IMR-90 (cell line): ENCODE data around the gene PEX6. TPM values are rescaled to one million over a fixed set of nuclear protein-coding genes. Genes with fewer than 3 reads are reported as not detected.

Source experiments
- ATAC-seq: fragments of 200-7000 bp; cut with Tn5 transposase; 2 replicates; pipeline ENCODE4 v1.9.1; 2020; ENCODE audit warnings: low read depth, mild to moderate bottlenecking, moderate library complexity
- BruUV-seq: library from RNA; stranded (reverse); fragments of 400-500 nt; replicated peaks from 2 replicates; lab custom pipeline; 2021; lab: Mats Ljungman, UMichigan
- CTCF ChIA-PET: fragments of 300-600 bp; formaldehyde crosslinking; extraction: SDS; loops from one replicate; lab custom pipeline; 2021; ENCODE audit warnings: antibody characterized with exemption; lab: Yijun Ruan, JAX
- POLR2A ChIA-PET: fragments of 300-600 bp; sonication (Branson Sonifier 250); formaldehyde crosslinking; loops from one replicate; lab custom pipeline; 2022; ENCODE audit warnings: antibody characterized with exemption; ENCODE audit not compliant: unreplicated experiment; lab: Charles Lee
- DNase-seq: peaks from one replicate; pipeline ENCODE4 v3.0.0; 2013
- H2AFZ ChIP-seq: replicated peaks from 2 replicates; pipeline ENCODE3; 2013; ENCODE audit warnings: low read length, mild to moderate bottlenecking; ENCODE audit not compliant: poor library complexity
- H2AK5ac ChIP-seq: 2 replicates; pipeline ENCODE4 v1.6.1; 2013; ENCODE audit warnings: low read depth, low read length, inconsistent platforms
- H2AK9ac ChIP-seq: replicated peaks from 2 replicates; pipeline ENCODE3; 2013; ENCODE audit warnings: mild to moderate bottlenecking, low read depth, low read length, moderate library complexity; ENCODE audit not compliant: poor library complexity
- H2BK120ac ChIP-seq: 2 replicates; pipeline ENCODE4 v1.6.1; 2013; ENCODE audit warnings: low read depth, low read length, inconsistent platforms
- H2BK15ac ChIP-seq: 3 replicates; pipeline ENCODE4 v1.6.1; 2013; ENCODE audit warnings: low read depth, low read length, inconsistent platforms
- H2BK20ac ChIP-seq: 2 replicates; pipeline ENCODE4 v1.6.1; 2013; ENCODE audit warnings: low read depth, mild to moderate bottlenecking, inconsistent platforms, low read length, moderate library complexity
- H2BK5ac ChIP-seq: 2 replicates; pipeline ENCODE4 v1.6.1; 2013; ENCODE audit warnings: mild to moderate bottlenecking, low read depth, low read length, inconsistent platforms; ENCODE audit not compliant: poor library complexity, severe bottlenecking
- H3K14ac ChIP-seq: replicated peaks from 2 replicates; pipeline ENCODE4 v1.6.1; 2013; ENCODE audit warnings: low read depth, low read length, inconsistent platforms
- H3K18ac ChIP-seq: 2 replicates; pipeline ENCODE4 v1.6.1; 2013; ENCODE audit warnings: low read depth, low read length, control low read depth
- H3K23ac ChIP-seq: 2 replicates; pipeline ENCODE4 v1.6.1; 2013; ENCODE audit warnings: low read depth, low read length, inconsistent platforms
- H3K27ac ChIP-seq: 2 replicates; pipeline ENCODE4 v1.5.1; 2013; ENCODE audit warnings: mild to moderate bottlenecking, control low read depth, low read length; ENCODE audit not compliant: insufficient read depth
- H3K27me3 ChIP-seq: 2 replicates; pipeline ENCODE4 v1.6.1; 2013; ENCODE audit warnings: low read length; ENCODE audit not compliant: control insufficient read depth, insufficient read depth
- H3K36me3 ChIP-seq: 2 replicates; pipeline ENCODE4 v1.6.1; 2013; ENCODE audit warnings: low read length, mixed read lengths; ENCODE audit not compliant: control insufficient read depth, insufficient read depth
- H3K4ac ChIP-seq: 2 replicates; pipeline ENCODE4 v1.6.1; 2013; ENCODE audit warnings: low read depth, low read length, inconsistent platforms
- H3K4me1 ChIP-seq: 2 replicates; pipeline ENCODE4 v1.6.1; 2013; ENCODE audit warnings: low read length, mixed read lengths; ENCODE audit not compliant: control insufficient read depth, insufficient read depth
- H3K4me2 ChIP-seq: 2 replicates; pipeline ENCODE4 v1.6.1; 2013; ENCODE audit warnings: low read depth, mild to moderate bottlenecking, control low read depth, low read length, moderate library complexity
- H3K4me3 ChIP-seq: 2 replicates; pipeline ENCODE4 v1.5.1; 2013; ENCODE audit warnings: low read depth, mild to moderate bottlenecking, control low read depth, low read length, moderate library complexity; ENCODE audit not compliant: insufficient read depth
- H3K56ac ChIP-seq: 2 replicates; pipeline ENCODE4 v1.6.1; 2013; ENCODE audit warnings: low read length, inconsistent platforms; ENCODE audit not compliant: insufficient read depth; ENCODE audit errors: extremely low read depth
- H3K79me1 ChIP-seq, 2 experiments: 2 replicates each; pipeline ENCODE4 v1.6.1; 2013; ENCODE audit warnings: low read length in 2 of 2, inconsistent platforms in 1 of 2, low read depth in 1 of 2
- H3K9ac ChIP-seq: 2 replicates; pipeline ENCODE4 v1.6.1; 2013; ENCODE audit warnings: low read depth, low read length, control low read depth
- H3K9me1 ChIP-seq: 2 replicates; pipeline ENCODE4 v1.6.1; 2013; ENCODE audit warnings: low read length, inconsistent platforms; ENCODE audit not compliant: insufficient read depth
- H3K9me3 ChIP-seq: 2 replicates; pipeline ENCODE4 v1.6.1; 2013; ENCODE audit warnings: low read length; ENCODE audit not compliant: control insufficient read depth, insufficient read depth
- H4K20me1 ChIP-seq: 2 replicates; pipeline ENCODE4 v1.6.1; 2013; ENCODE audit warnings: low read length, inconsistent platforms; ENCODE audit not compliant: insufficient read depth
- H4K5ac ChIP-seq: 2 replicates; pipeline ENCODE4 v1.6.1; 2013; ENCODE audit warnings: mild to moderate bottlenecking, low read depth, low read length, control low read depth
- H4K8ac ChIP-seq, 2 experiments: 2 replicates each; pipeline ENCODE4 v1.6.1; 2013; ENCODE audit warnings: low read depth in 2 of 2, low read length in 2 of 2, control low read depth in 1 of 2, inconsistent platforms in 1 of 2
- H4K91ac ChIP-seq: 2 replicates; pipeline ENCODE4 v1.6.1; 2013; ENCODE audit warnings: low read depth, low read length, inconsistent platforms; ENCODE audit not compliant: insufficient read depth
- BHLHE40 ChIP-seq: fragments of 150-350 bp; IDR thresholded peaks from 2 replicates; pipeline ENCODE4 v1.6.1; 2016; ENCODE audit warnings: mild to moderate bottlenecking, low read depth, low read length
- CEBPB ChIP-seq: IDR thresholded peaks from 2 replicates; pipeline ENCODE4 v1.6.1; 2012; ENCODE audit warnings: low read depth, low read length, improper control_type of control experiment
- MAZ ChIP-seq: IDR thresholded peaks from 2 replicates; pipeline ENCODE4 v1.6.1; 2012; ENCODE audit warnings: low read depth, mild to moderate bottlenecking, low read length, improper control_type of control experiment, moderate library complexity, borderline replicate concordance
- RFX5 ChIP-seq: IDR thresholded peaks from 2 replicates; pipeline ENCODE4 v1.8.0; 2012; ENCODE audit warnings: low read depth, mild to moderate bottlenecking, low read length, moderate library complexity
- USF2 ChIP-seq: fragments of 150-350 bp; IDR thresholded peaks from 2 replicates; pipeline ENCODE4 v1.6.1; 2017; ENCODE audit warnings: mild to moderate bottlenecking, antibody characterized with exemption, low read length, low read depth
- WGBS, 2 experiments: methylation state at CpG; one replicate each; pipeline versions ENCODE4 v1.1.5 to v1.1.7; 2013; ENCODE audit warnings: missing lambda C conversion rate in 2 of 2; ENCODE audit not compliant: insufficient read length in 1 of 2; ENCODE audit errors: extremely low coverage in 2 of 2; 5-methylcytosine and 5-hydroxymethylcytosine counted together
- dilution Hi-C: fragments of 300-500 bp; cut with HindIII; formaldehyde crosslinking; loops from one replicate; pipeline ENCODE4 v1.14.3; 2018; ENCODE audit warnings: low sequenced_read_pairs; ENCODE audit not compliant: unreplicated experiment
- in situ Hi-C: fragments of 300-500 bp; cut with MboI; formaldehyde crosslinking; loops from 3 replicates; pipeline ENCODE4 v1.14.3; 2019; ENCODE audit warnings: low sequenced_read_pairs, inconsistent platforms, mixed read lengths
- intact Hi-C: fragments of 100-400 bp; cut with micrococcal nuclease; formaldehyde crosslinking; loops from 2 replicates; pipeline ENCODE4 v1.10.0; 2022
- polyA plus RNA-seq, 3 experiments: library from polyadenylated mRNA; depleted of rRNA; stranded (reverse); fragments of >200 nt; gene quantifications; 2 replicates each; pipeline ENCODE4 v1.2.3, GENCODE V29; 2012; ENCODE audit warnings: low replicate concordance in 1 of 3
- total RNA-seq: library from RNA; depleted of rRNA; stranded (reverse); fragments of >200 nt; gene quantifications from 2 replicates; pipeline ENCODE4 v1.2.3, GENCODE V29; 2012

PEX6 gene
- total and polyA plus RNA-seq, 2 of the 4 experiments (the other 2 are of a cell fraction), result 10.4 to 10.6 TPM

DNA sequence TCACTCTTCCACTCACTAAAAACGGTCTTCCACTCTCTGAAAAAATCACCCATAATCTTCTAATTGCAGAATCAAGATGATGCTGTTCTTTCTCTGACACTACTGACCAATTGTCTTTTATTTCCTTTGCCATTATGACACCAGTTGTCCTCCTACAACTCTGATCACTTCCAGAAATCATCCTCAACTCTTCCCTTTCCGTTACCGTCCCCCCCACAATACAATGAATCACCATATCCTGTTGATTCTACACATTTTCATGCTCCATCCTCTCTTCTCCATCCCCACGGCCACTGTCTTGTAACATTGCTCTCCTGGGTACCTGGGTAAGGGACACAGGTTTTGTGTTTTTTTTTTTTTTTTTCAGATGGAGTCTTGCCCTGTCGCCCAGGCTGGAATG, 2.9 kb upstream of the PEX6 start (continued):
- no peak for TF ChIP-seq BHLHE40

- Histone ChIP-seq H4K8ac (peak overlapping the region; percentile 82 to 99), H3K14ac (peak overlapping the region; percentile 88), H2AFZ (peak overlapping the region; percentile 94), H3K9me3 (no peaks in the 10 kb centered on the region), H4K5ac (peak overlapping the region; percentile 50), H4K20me1 (peaks cover 9% of the 10 kb centered on the region; the same call in 1 of the 2 replicates), H3K79me1 (peaks cover 9 to 40% of the 10 kb centered on the region in 2 experiments), H3K4me3 (peak overlapping the region; percentile 68), H3K56ac (peak overlapping the region; percentile 89), H2BK120ac (peak overlapping the region; percentile 50; the same call in 1 of the 2 replicates), H3K27ac (peak overlapping the region; percentile 52), H3K9me1 (peaks cover 11% of the 10 kb centered on the region), H3K4me2 (peak overlapping the region; percentile 86), H3K9ac (peak overlapping the region; percentile 78), H3K27me3 (no peaks in the 10 kb centered on the region), H2AK5ac (peak overlapping the region; percentile 93), H3K4ac (peak overlapping the region; percentile 92), H3K4me1 (peaks cover 5% of the 10 kb centered on the region), H2AK9ac (peak overlapping the region; percentile 99), H3K36me3 (peaks cover 4% of the 10 kb centered on the region; the same call in 1 of the 2 replicates), H2BK20ac (peak overlapping the region; percentile 51), H2BK5ac (peak overlapping the region; percentile 72), H3K23ac (peak overlapping the region; percentile 64; the same call in 1 of the 2 replicates), H4K91ac (peak overlapping the region; percentile 85), H3K18ac (peak overlapping the region; percentile 39), H2BK15ac (peak overlapping the region; percentile 33; the same call in 1 of the 3 replicates)
- intact Hi-C loops, result loop anchor here (2.0 to 5.0 kb wide), 2 partner anchors 51 to 77 kb away; partner anchors contain the start of gene CNPY3
- ATAC-seq, result peak; percentile 0; the same call in 1 of the 2 replicates
- TF ChIP-seq MAZ (no peak), RFX5 (no peak), CEBPB (no peak), USF2 (no peak)
- CTCF ChIA-PET, result no interaction called here
- POLR2A ChIA-PET, result no interaction called here
- in situ Hi-C loops, result loop anchor here (5.0 kb wide), 1 partner anchor 47 kb away; no protein-coding TSS in a partner anchor
- dilution Hi-C loops, result no loop called here
- DNase-seq, result peak; percentile 45
- 60% methylated on average over 2 of the region's 9 CpGs; no CpG with 5 or more reads in 1 of the 2 experiments for WGBS, 2 experiments
- no TSS peak for BruUV-seq
These were observed 669 bp upstream of the PEX6 start for GRCh38 chr6:42979523-42980177.
